ENCODE results near the gene ZNF770.

Gene ZNF770

DNA sequence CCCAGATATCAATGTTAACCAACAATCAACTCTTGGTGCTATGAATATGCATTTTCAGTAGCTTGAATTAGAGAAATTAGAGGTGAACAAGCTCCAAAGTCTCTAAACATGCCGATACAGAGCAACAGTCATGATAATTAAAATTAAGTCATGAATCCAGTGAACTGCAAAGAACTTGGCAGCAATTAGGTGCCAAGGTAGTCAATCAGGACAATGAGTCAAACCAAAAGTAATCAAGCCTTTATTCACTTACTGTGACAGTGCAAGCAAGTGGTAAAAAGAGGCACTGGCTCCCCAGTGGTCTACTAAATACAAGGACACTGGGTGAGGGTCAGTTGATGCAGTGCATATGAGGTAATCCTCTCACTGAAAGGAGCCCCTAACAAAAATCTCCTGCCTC is 1.8 kb downstream of the ZNF770 start:
- Histone ChIP-seq H3K4me3 (replicated peaks; ENCODE audit: insufficient read depth, low read length) (peak overlapping the region; percentile 62), H3K27ac (replicated peaks) (peak overlapping the region; percentile 96), H3K27me3 (ENCODE audit: insufficient read depth, poor library complexity, severe bottlenecking) (no peaks in the 10 kb centered on the region)
- DNase-seq (ENCODE audit: low read depth in 1 of 2, low spot score in 1 of 2): no peak
- TF ChIP-seq, protein P1, sequence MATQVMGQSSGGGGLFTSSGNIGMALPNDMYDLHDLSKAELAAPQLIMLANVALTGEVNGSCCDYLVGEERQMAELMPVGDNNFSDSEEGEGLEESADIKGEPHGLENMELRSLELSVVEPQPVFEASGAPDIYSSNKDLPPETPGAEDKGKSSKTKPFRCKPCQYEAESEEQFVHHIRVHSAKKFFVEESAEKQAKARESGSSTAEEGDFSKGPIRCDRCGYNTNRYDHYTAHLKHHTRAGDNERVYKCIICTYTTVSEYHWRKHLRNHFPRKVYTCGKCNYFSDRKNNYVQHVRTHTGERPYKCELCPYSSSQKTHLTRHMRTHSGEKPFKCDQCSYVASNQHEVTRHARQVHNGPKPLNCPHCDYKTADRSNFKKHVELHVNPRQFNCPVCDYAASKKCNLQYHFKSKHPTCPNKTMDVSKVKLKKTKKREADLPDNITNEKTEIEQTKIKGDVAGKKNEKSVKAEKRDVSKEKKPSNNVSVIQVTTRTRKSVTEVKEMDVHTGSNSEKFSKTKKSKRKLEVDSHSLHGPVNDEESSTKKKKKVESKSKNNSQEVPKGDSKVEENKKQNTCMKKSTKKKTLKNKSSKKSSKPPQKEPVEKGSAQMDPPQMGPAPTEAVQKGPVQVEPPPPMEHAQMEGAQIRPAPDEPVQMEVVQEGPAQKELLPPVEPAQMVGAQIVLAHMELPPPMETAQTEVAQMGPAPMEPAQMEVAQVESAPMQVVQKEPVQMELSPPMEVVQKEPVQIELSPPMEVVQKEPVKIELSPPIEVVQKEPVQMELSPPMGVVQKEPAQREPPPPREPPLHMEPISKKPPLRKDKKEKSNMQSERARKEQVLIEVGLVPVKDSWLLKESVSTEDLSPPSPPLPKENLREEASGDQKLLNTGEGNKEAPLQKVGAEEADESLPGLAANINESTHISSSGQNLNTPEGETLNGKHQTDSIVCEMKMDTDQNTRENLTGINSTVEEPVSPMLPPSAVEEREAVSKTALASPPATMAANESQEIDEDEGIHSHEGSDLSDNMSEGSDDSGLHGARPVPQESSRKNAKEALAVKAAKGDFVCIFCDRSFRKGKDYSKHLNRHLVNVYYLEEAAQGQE (IDR thresholded peaks at IDR 0.05; ENCODE audit: insufficient replicate concordance, low read depth): no peak
- TF ChIP-seq SPI1 (IDR thresholded peaks at IDR 0.05; ENCODE audit: borderline replicate concordance, low read depth) (no peak), GABPA (IDR thresholded peaks at IDR 0.05; ENCODE audit: low read depth) (no peak), POLR2AphosphoS5 (IDR thresholded peaks at IDR 0.05; ENCODE audit: low read depth) (no peak)
- TF ChIP-seq, protein P2, sequence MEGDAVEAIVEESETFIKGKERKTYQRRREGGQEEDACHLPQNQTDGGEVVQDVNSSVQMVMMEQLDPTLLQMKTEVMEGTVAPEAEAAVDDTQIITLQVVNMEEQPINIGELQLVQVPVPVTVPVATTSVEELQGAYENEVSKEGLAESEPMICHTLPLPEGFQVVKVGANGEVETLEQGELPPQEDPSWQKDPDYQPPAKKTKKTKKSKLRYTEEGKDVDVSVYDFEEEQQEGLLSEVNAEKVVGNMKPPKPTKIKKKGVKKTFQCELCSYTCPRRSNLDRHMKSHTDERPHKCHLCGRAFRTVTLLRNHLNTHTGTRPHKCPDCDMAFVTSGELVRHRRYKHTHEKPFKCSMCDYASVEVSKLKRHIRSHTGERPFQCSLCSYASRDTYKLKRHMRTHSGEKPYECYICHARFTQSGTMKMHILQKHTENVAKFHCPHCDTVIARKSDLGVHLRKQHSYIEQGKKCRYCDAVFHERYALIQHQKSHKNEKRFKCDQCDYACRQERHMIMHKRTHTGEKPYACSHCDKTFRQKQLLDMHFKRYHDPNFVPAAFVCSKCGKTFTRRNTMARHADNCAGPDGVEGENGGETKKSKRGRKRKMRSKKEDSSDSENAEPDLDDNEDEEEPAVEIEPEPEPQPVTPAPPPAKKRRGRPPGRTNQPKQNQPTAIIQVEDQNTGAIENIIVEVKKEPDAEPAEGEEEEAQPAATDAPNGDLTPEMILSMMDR (IDR thresholded peaks at IDR 0.05; ENCODE audit: insufficient read depth, low read length): no peak

- Histone ChIP-seq H3K27me3 (ENCODE audit: insufficient read depth, poor library complexity, severe bottlenecking) (no peaks in the 10 kb centered on the region), H3K27ac (replicated peaks) (peak overlapping the region; percentile 51), H3K4me3 (replicated peaks; ENCODE audit: insufficient read depth, low read length) (0 out of 2 replicates have a peak overlapping the region, but pooled peaks have one; percentile 4)
- TF ChIP-seq POLR2AphosphoS5 (IDR thresholded peaks at IDR 0.05; ENCODE audit: low read depth) (no peak), GABPA (IDR thresholded peaks at IDR 0.05; ENCODE audit: low read depth) (no peak), SPI1 (IDR thresholded peaks at IDR 0.05; ENCODE audit: borderline replicate concordance, low read depth) (no peak)
- TF ChIP-seq, protein P1 (IDR thresholded peaks at IDR 0.05; ENCODE audit: insufficient replicate concordance, low read depth): no peak
- TF ChIP-seq, protein P2 (IDR thresholded peaks at IDR 0.05; ENCODE audit: insufficient read depth, low read length): no peak
- peak in 1 of 2 experiments; percentile 81 for DNase-seq (ENCODE audit: low read depth in 1 of 2, low spot score in 1 of 2)
These were observed 3.0 kb downstream of the ZNF770 start for GRCh38 chr15:34984889-34985630.

DNA sequence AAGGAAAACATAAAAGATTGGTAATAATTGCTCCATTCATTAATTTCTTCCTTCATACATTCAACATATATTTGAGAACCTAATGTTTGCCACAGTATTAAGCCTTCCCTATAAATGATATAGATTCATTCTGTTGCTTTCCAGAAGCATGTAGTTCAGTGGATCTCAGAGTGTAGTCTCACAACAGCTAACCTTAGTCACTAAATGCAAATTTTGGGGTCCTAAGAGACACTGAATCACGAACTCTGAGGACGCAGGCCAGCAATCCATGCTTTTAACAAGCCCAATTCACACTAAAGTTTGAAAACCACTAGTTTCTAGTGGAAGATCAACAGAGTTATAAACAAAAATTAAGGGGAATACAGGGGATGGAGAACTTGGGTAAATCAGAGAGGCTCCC is 11.3 kb downstream of the ZNF770 start:
- DNase-seq (ENCODE audit: low read depth in 1 of 2, low spot score in 1 of 2): no peak
- TF ChIP-seq, protein P1 (IDR thresholded peaks at IDR 0.05; ENCODE audit: insufficient replicate concordance, low read depth): no peak
- TF ChIP-seq SPI1 (IDR thresholded peaks at IDR 0.05; ENCODE audit: borderline replicate concordance, low read depth) (no peak), POLR2AphosphoS5 (IDR thresholded peaks at IDR 0.05; ENCODE audit: low read depth) (no peak), GABPA (IDR thresholded peaks at IDR 0.05; ENCODE audit: low read depth) (no peak)
- TF ChIP-seq, protein P2 (IDR thresholded peaks at IDR 0.05; ENCODE audit: insufficient read depth, low read length): no peak
- H3K27ac ChIP-seq (replicated peaks): no peak overlapping the region

More for the DNA sequence above, 11.3 kb downstream of the ZNF770 start:
- Histone ChIP-seq H3K27me3 (ENCODE audit: insufficient read depth, poor library complexity, severe bottlenecking) (no peaks in the 10 kb centered on the region), H3K4me3 (replicated peaks; ENCODE audit: insufficient read depth, low read length) (no peak overlapping the region)

Measured in HL-60 (cell line).